Retinal pigment epithelial cell (primary cell): ENCODE measurements around the gene XYLT1.
"Not testable (repeated sequence)": the region's sequence is repeated elsewhere in the genome, so short reads cannot be mapped to it uniquely, and the experiment has no call there.

Experiments used
- DNase-seq: peaks from one replicate; pipeline ENCODE4 v3.0.0-alpha.2; 2010; ENCODE audit warnings: low read depth
- H3K4me3 ChIP-seq: 2 replicates; pipeline ENCODE4 v1.5.1; 2011; ENCODE audit warnings: mild to moderate bottlenecking, low read length, control low read depth, moderate library complexity
- CTCF ChIP-seq: conservative IDR thresholded peaks from 2 replicates; pipeline ENCODE4 v1.5.1; 2011; ENCODE audit warnings: low read depth, low read length, control low read depth, inconsistent platforms

Gene XYLT1

GRCh38 chr16:17307504-17307903 is 163.3 kb downstream of the XYLT1 start:
- no peak for TF ChIP-seq CTCF
- DNase-seq: no peak
- H3K4me3 ChIP-seq: no peak overlapping the region

GRCh38 chr16:17306745-17307144 is 164.0 kb downstream of the XYLT1 start:
- DNase-seq: no peak
- no peak for TF ChIP-seq CTCF
- H3K4me3 ChIP-seq: no peak overlapping the region

GRCh38 chr16:17306211-17306610 is 164.5 kb downstream of the XYLT1 start:
- H3K4me3 ChIP-seq, DNase-seq: not testable (repeated sequence)

- H3K4me3 ChIP-seq: no peak overlapping the region
- DNase-seq: no peak
- TF ChIP-seq CTCF: no peak
These were observed 165.1 kb downstream of the XYLT1 start for GRCh38 chr16:17305694-17306093.

GRCh38 chr16:17304491-17305119 is 166.2 kb downstream of the XYLT1 start:
- TF ChIP-seq CTCF: no peak
- no peak for DNase-seq
- no peak overlapping the region for H3K4me3 ChIP-seq

GRCh38 chr16:17304106-17304490 is 166.7 kb downstream of the XYLT1 start:
- H3K4me3 ChIP-seq: no peak overlapping the region
- DNase-seq: no peak
- no peak for TF ChIP-seq CTCF

- TF ChIP-seq CTCF: no peak
- DNase-seq: no peak
These were observed 167.7 kb downstream of the XYLT1 start for GRCh38 chr16:17303101-17303500.

GRCh38 chr16:17302620-17303019 is 168.1 kb downstream of the XYLT1 start:
- TF ChIP-seq CTCF: no peak
- DNase-seq: no peak
- no peak overlapping the region for H3K4me3 ChIP-seq

More at GRCh38 chr16:17303101-17303500, 167.7 kb downstream of the XYLT1 start:
- no peak overlapping the region for H3K4me3 ChIP-seq
